ENCODE measurements around the gene AACS.

GRCh38 chr12:125151284-125151683 lies 86.0 kb downstream of the AACS start:
- no peak for TF ChIP-seq CTCF (IDR thresholded peaks at IDR 0.05 in 8 of 11, conservative IDR thresholded peaks at IDR 0.05 in 3 of 11)
- no peak for TF ChIP-seq POLR2AphosphoS5 (IDR thresholded peaks at IDR 0.05)

Data from spleen (tissue), 7 donors.